SK-N-MC (cell line): Measurements from ENCODE around the gene SLC27A6.

Experiments
- EZH2 ChIP-seq: fragments of 200-600 bp; sonication (generic); IDR thresholded peaks from one replicate; pipeline ENCODE4 v1.6.1; 2017; ENCODE audit warnings: antibody characterized with exemption
- POLR2AphosphoS5 ChIP-seq: IDR thresholded peaks from 2 replicates; pipeline ENCODE4 v1.6.1; 2012; ENCODE audit warnings: mild to moderate bottlenecking, low read depth, low read length, borderline replicate concordance

- no peak for TF ChIP-seq POLR2AphosphoS5
- TF ChIP-seq EZH2, result no peak
These were observed 98.3 kb downstream of the SLC27A6 start for GRCh38 chr5:129063483-129064113.
